GM19463 (cell line): ENCODE results near the gene GRM2.

Experiments
- ATAC-seq: cut with Tn5 transposase; IDR thresholded peaks from one replicate; pipeline ENCODE4 v1.9.1; 2021; ENCODE audit warnings: mild to moderate bottlenecking, moderate library complexity; ENCODE audit not compliant: unreplicated experiment

GRM2 gene

GRCh38 chr3:51680196-51680595, 26.7 kb upstream of the GRM2 start:
- no peak for ATAC-seq

- no peak for ATAC-seq
Measured at GRCh38 chr3:51680663-51681230, 26.1 kb upstream of the GRM2 start.

GRCh38 chr3:51681453-51681852, 25.4 kb upstream of the GRM2 start:
- ATAC-seq, result no peak

- peak; percentile 84 for ATAC-seq
Measured at GRCh38 chr3:51682079-51682478, 24.8 kb upstream of the GRM2 start.

GRCh38 chr3:51682526-51682925, 24.3 kb upstream of the GRM2 start:
- no peak for ATAC-seq

- ATAC-seq, result no peak
Measured at GRCh38 chr3:51683566-51683965, 23.3 kb upstream of the GRM2 start.

GRCh38 chr3:51684971-51685751, 21.7 kb upstream of the GRM2 start:
- ATAC-seq, result no peak

- ATAC-seq, result no peak
Measured at GRCh38 chr3:51686056-51686455, 20.8 kb upstream of the GRM2 start.

- ATAC-seq, result peak; percentile 65
Measured at GRCh38 chr3:51686512-51687215, 20.2 kb upstream of the GRM2 start.

- ATAC-seq, result no peak
Measured at GRCh38 chr3:51687431-51688205, 19.2 kb upstream of the GRM2 start.

GRCh38 chr3:51688206-51688600, 18.7 kb upstream of the GRM2 start:
- ATAC-seq, result no peak

- ATAC-seq, result no peak
Measured at GRCh38 chr3:51691021-51691420, 15.8 kb upstream of the GRM2 start.

- ATAC-seq, result no peak
Measured at GRCh38 chr3:51691949-51692348, 14.9 kb upstream of the GRM2 start.

GRCh38 chr3:51692980-51693395, 13.9 kb upstream of the GRM2 start:
- ATAC-seq, result no peak

- no peak for ATAC-seq
Measured at GRCh38 chr3:51696954-51697353, 9.9 kb upstream of the GRM2 start.

GRCh38 chr3:51698209-51698608, 8.7 kb upstream of the GRM2 start:
- ATAC-seq, result no peak

GRCh38 chr3:51700403-51700802, 6.5 kb upstream of the GRM2 start:
- ATAC-seq, result no peak

- ATAC-seq, result no peak
Measured at GRCh38 chr3:51702156-51702555, 4.7 kb upstream of the GRM2 start.

- ATAC-seq, result no peak
Measured at GRCh38 chr3:51703068-51703760, 3.7 kb upstream of the GRM2 start.

GRCh38 chr3:51703761-51704510, 2.9 kb upstream of the GRM2 start:
- no peak for ATAC-seq
